Measurements from ENCODE around the gene HOOK2.
"Not testable (repeated sequence)": the region's sequence is repeated elsewhere in the genome, so short reads cannot be mapped to it uniquely, and the experiment has no call there.

Gene HOOK2, protein sequence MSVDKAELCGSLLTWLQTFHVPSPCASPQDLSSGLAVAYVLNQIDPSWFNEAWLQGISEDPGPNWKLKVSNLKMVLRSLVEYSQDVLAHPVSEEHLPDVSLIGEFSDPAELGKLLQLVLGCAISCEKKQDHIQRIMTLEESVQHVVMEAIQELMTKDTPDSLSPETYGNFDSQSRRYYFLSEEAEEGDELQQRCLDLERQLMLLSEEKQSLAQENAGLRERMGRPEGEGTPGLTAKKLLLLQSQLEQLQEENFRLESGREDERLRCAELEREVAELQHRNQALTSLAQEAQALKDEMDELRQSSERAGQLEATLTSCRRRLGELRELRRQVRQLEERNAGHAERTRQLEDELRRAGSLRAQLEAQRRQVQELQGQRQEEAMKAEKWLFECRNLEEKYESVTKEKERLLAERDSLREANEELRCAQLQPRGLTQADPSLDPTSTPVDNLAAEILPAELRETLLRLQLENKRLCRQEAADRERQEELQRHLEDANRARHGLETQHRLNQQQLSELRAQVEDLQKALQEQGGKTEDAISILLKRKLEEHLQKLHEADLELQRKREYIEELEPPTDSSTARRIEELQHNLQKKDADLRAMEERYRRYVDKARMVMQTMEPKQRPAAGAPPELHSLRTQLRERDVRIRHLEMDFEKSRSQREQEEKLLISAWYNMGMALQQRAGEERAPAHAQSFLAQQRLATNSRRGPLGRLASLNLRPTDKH

DNA sequence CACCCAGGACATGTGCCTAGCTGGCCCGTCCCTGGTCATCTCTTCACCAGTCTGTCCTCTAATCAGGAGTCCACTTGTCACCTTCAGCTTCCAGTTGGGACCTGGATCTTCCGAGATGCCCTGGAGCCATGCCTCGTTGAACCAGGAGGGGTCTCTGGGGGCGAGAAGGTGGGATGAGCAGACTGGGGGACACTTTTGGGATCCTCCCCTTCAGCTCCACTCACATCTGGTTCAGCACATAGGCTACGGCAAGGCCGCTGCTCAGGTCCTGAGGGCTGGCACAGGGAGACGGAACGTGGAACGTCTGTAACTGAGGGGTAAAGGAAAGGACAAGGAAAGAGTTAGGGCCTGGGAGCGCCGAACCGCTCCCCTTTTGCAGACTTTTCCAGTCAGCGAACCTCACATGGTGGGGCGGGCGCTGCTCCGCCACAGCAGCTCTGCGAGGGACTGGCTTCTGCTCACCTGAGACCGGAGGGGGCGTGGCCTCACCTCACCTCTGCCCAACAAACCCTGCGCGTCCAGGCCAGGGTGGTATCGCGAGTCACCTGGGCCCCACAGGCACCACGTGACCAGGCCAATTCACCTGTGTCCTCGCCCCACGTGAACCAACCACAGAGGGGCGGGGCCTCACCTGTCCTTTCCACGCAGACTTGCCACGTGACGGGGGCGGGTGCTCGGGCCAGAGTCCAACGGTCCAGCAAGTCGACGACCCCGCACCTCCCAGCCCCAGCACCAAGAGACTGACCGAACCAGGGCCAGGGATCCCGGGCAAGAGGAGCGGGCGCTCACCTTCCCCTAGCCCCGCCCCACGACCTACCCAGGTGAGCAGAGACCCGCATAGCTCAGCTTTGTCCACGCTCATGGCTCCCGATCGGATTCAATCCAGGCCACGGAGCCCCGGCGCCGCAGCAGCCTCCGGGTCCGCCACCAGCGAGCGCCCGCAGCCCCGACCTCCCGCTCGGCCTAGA is at the start of gene HOOK2:
Gene HOOK2 (minus strand): TSS at position 965 of the 968 bp plus-strand sequence. CDS start 103 bp downstream, at position 862.
- no peak within 1 kb of the TSS for H3K27ac ChIP-seq (ENCODE audit: low read length)
- peak within 1 kb of the TSS; percentile 64 to 65 for H3K9ac ChIP-seq (ENCODE audit: low read length in 2 of 2)
- H3K36me3 ChIP-seq (ENCODE audit: control insufficient read depth in 2 of 2, insufficient read depth in 2 of 2, low read length in 2 of 2), result peaks cover 0 to 2% of the 10 kb centered on the region in 2 donors
- peaks cover 36% of the 10 kb centered on the region for H3K4me1 ChIP-seq (ENCODE audit: control insufficient read depth, insufficient read depth, low read length)
- no peaks in the 10 kb centered on the region for H3K27me3 ChIP-seq (ENCODE audit: control insufficient read depth in 1 of 2, insufficient read depth in 2 of 2, low read length in 2 of 2)
- H3K9me3 ChIP-seq (ENCODE audit: control insufficient read depth in 2 of 2, low read length in 2 of 2), result no peaks in the 10 kb centered on the region
- H3K4me3 ChIP-seq (ENCODE audit: low read length in 2 of 2), result peak within 1 kb of the TSS; percentile 73 to 84

DNA sequence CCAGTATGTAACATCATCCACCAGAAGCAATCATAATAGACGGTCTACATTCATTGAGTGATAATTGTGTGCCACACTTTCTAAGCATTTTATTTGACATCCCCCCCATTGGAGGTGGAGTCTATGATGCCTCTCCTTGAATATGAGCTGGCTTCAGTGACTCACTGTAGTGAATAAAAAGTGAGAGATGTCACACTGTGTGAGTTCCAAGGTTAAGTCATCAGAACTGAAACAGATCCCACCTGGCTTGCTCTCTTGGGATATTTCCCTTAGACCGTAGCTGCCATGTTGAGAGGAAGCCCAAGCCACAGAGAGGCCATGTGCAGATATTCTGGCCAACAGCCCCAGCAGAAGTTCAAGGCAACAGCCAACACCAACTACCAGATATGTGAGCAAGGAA is 46.4 kb upstream of the HOOK2 start:
- Histone ChIP-seq H3K9ac (ENCODE audit: low read length in 2 of 2) (no peak overlapping the region), H3K4me3 (ENCODE audit: low read length in 2 of 2) (no peak overlapping the region), H3K27me3 (ENCODE audit: control insufficient read depth in 1 of 2, insufficient read depth in 2 of 2, low read length in 2 of 2) (peaks cover 17 to 18% of the 10 kb centered on the region in 2 donors), H3K36me3 (ENCODE audit: control insufficient read depth in 2 of 2, insufficient read depth in 2 of 2, low read length in 2 of 2) (no peaks in the 10 kb centered on the region), H3K27ac (ENCODE audit: low read length) (no peak overlapping the region), H3K4me1 (ENCODE audit: control insufficient read depth, insufficient read depth, low read length) (no peaks in the 10 kb centered on the region), H3K9me3 (ENCODE audit: control insufficient read depth in 2 of 2, low read length in 2 of 2) (peaks cover 0 to 3% of the 10 kb centered on the region in 2 donors)

DNA sequence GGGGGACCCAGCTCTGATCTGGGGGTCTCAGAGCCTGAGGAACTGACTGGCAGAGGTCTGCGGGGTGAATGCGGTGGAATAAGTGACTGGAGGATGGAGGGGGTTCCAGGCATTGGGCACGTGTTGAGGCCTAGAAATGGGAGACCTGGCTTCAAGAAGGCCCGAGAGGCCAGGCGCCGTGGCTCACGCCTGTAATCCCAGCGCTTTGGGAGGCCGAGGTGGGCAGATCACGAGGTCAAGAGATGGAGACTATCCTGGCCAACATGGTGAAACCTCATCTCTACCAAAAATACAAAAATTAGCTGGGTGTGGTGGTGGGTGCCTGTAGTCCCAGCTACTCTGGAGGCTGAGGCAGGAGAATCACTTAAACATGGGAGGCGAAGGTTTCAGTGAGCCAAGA is 42.5 kb upstream of the HOOK2 start:
- not testable (repeated sequence) for H3K4me1 ChIP-seq (ENCODE audit: control insufficient read depth, insufficient read depth, low read length); H3K4me3 ChIP-seq (ENCODE audit: low read length in 2 of 2); H3K9me3 ChIP-seq (ENCODE audit: control insufficient read depth in 2 of 2, low read length in 2 of 2); H3K27ac ChIP-seq (ENCODE audit: low read length); H3K36me3 ChIP-seq (ENCODE audit: control insufficient read depth in 2 of 2, insufficient read depth in 2 of 2, low read length in 2 of 2); H3K27me3 ChIP-seq (ENCODE audit: control insufficient read depth in 1 of 2, insufficient read depth in 2 of 2, low read length in 2 of 2); H3K9ac ChIP-seq (ENCODE audit: low read length in 2 of 2)

DNA sequence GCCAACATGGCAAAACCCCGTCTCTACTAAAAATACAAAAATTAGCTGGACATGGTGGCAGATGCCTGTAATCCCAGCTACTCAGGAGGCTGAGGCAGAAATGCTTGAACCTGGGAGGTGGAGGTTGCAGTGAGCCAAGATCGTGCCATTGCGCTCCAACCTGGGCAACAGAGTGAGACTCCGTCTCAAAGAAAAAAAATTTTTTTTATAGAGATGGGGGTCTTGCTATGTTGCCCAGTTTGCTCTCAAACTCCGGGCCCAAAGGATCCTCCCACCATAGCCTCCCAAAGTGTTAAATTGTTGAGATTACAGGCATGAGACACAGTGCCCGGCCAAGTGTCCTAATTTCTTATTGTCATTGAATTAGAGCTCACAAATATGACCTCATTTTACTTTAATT is 41.8 kb upstream of the HOOK2 start:
- not testable (repeated sequence) for H3K36me3 ChIP-seq (ENCODE audit: control insufficient read depth in 2 of 2, insufficient read depth in 2 of 2, low read length in 2 of 2)

DNA sequence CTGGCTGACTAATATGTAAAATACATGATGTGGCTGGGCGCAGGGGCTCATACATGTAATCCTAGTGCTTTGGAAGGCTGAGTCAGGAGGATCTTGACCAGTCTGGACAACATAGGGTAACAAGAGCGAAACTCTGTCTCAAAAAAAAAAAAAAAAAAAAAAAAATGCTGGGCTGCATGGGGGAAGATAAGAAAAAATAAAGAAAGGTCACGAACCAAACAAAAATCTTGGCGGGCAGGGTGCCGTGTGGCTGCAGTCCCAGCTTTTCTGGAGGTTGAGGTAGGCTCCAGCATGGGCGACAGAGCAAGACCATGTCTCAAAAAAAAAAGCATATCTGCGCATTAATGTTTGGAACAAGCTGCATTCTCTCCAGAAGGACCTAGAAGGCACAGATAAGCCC is 39.7 kb upstream of the HOOK2 start:
- Histone ChIP-seq H3K27me3 (ENCODE audit: control insufficient read depth in 1 of 2, insufficient read depth in 2 of 2, low read length in 2 of 2) (no peaks in the 10 kb centered on the region), H3K36me3 (ENCODE audit: control insufficient read depth in 2 of 2, insufficient read depth in 2 of 2, low read length in 2 of 2) (peaks cover 0 to 2% of the 10 kb centered on the region in 2 donors), H3K9ac (ENCODE audit: low read length in 2 of 2) (no peak overlapping the region)

More for the DNA sequence above, 41.8 kb upstream of the HOOK2 start:
- H3K4me1 ChIP-seq (ENCODE audit: control insufficient read depth, insufficient read depth, low read length); H3K4me3 ChIP-seq (ENCODE audit: low read length in 2 of 2); H3K27ac ChIP-seq (ENCODE audit: low read length); H3K9ac ChIP-seq (ENCODE audit: low read length in 2 of 2); H3K9me3 ChIP-seq (ENCODE audit: control insufficient read depth in 2 of 2, low read length in 2 of 2); H3K27me3 ChIP-seq (ENCODE audit: control insufficient read depth in 1 of 2, insufficient read depth in 2 of 2, low read length in 2 of 2): not testable (repeated sequence)

DNA sequence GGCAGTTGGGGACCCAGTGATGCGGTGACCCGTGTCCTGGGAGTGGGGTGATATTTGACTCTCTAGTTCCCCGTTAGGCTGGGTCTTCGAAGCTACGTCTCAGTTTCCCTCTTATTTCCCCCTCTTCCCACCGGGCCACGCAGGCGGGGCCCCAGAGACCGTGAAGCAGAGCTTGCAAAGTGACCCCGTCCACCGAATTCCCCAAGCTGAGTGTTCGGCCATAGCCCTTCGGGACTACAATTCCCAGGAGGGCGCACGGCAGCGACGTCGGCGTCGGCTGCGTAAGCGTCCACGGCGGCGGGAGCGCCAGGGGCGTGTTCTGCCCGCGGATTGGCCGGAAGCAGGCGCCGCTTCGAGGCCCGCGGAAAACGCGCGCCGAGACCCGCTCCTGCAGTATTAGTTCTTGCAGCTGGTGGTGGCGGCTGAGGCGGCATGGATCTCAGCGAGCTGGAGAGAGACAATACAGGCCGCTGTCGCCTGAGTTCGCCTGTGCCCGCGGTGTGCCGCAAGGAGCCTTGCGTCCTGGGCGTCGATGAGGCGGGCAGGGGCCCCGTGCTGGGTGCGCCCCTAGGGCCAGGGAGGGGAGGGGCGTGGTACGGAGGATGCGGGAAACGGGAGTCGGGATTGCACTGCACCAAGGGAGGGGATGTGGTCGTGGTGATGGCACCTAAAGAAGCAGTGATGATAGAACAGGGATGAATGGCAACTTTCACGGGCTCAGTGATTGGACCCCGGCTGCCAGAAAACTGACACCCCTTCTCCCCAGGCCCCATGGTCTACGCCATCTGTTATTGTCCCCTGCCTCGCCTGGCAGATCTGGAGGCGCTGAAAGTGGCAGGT is 31.1 kb upstream of the HOOK2 start, which contains the start of gene RNASEH2A:
Gene RNASEH2A (plus strand): TSS at position 343 of the 840 bp plus-strand sequence. CDS start 90 bp downstream, at position 433.
- H3K27me3 ChIP-seq (ENCODE audit: control insufficient read depth in 1 of 2, insufficient read depth in 2 of 2, low read length in 2 of 2), result no peaks in the 10 kb centered on the region
- peak within 1 kb of the TSS; percentile 75 to 83 for H3K9ac ChIP-seq (ENCODE audit: low read length in 2 of 2)
- H3K36me3 ChIP-seq (ENCODE audit: control insufficient read depth in 2 of 2, insufficient read depth in 2 of 2, low read length in 2 of 2), result no peaks in the 10 kb centered on the region
- peak within 1 kb of the TSS; percentile 70 to 86 for H3K4me3 ChIP-seq (ENCODE audit: low read length in 2 of 2)
- H3K4me1 ChIP-seq (ENCODE audit: control insufficient read depth, insufficient read depth, low read length), result peaks cover 21% of the 10 kb centered on the region
- H3K27ac ChIP-seq (ENCODE audit: low read length), result peak within 1 kb of the TSS; percentile 11
- no peaks in the 10 kb centered on the region for H3K9me3 ChIP-seq (ENCODE audit: control insufficient read depth in 2 of 2, low read length in 2 of 2)

More for the DNA sequence above, 39.7 kb upstream of the HOOK2 start:
- Histone ChIP-seq H3K4me3 (ENCODE audit: low read length in 2 of 2) (no peak overlapping the region), H3K4me1 (ENCODE audit: control insufficient read depth, insufficient read depth, low read length) (no peaks in the 10 kb centered on the region), H3K27ac (ENCODE audit: low read length) (no peak overlapping the region), H3K9me3 (ENCODE audit: control insufficient read depth in 2 of 2, low read length in 2 of 2) (no peaks in the 10 kb centered on the region)

DNA sequence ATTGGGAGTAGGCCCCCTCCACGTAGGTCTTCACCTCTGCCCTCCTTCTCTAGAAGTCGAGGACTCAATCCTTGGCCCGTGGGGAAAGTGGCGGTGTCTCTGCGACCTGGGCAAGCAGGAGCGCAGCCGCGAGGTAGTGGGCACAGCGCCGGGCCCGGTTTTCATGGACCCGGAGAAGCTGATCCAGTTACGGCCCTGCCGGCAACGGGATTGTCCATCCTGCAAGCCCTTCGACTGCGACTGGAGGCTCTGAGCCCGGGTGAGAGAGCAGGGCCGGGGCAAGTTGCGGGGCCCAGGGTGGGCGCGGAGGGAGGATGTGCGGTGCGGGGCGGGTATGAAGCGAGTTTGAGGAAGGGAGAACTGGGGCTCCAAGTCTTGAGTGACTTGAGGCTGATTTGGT is 28.7 kb upstream of the HOOK2 start:
- H3K27ac ChIP-seq (ENCODE audit: low read length), result no peak overlapping the region
- no peak overlapping the region for H3K4me3 ChIP-seq (ENCODE audit: low read length in 2 of 2)
- peaks cover 13 to 14% of the 10 kb centered on the region in 2 donors for H3K36me3 ChIP-seq (ENCODE audit: control insufficient read depth in 2 of 2, insufficient read depth in 2 of 2, low read length in 2 of 2)
- H3K27me3 ChIP-seq (ENCODE audit: control insufficient read depth in 1 of 2, insufficient read depth in 2 of 2, low read length in 2 of 2), result no peaks in the 10 kb centered on the region
- H3K9ac ChIP-seq (ENCODE audit: low read length in 2 of 2), result no peak overlapping the region
- peaks cover 36% of the 10 kb centered on the region for H3K4me1 ChIP-seq (ENCODE audit: control insufficient read depth, insufficient read depth, low read length)
- H3K9me3 ChIP-seq (ENCODE audit: control insufficient read depth in 2 of 2, low read length in 2 of 2), result no peaks in the 10 kb centered on the region

DNA sequence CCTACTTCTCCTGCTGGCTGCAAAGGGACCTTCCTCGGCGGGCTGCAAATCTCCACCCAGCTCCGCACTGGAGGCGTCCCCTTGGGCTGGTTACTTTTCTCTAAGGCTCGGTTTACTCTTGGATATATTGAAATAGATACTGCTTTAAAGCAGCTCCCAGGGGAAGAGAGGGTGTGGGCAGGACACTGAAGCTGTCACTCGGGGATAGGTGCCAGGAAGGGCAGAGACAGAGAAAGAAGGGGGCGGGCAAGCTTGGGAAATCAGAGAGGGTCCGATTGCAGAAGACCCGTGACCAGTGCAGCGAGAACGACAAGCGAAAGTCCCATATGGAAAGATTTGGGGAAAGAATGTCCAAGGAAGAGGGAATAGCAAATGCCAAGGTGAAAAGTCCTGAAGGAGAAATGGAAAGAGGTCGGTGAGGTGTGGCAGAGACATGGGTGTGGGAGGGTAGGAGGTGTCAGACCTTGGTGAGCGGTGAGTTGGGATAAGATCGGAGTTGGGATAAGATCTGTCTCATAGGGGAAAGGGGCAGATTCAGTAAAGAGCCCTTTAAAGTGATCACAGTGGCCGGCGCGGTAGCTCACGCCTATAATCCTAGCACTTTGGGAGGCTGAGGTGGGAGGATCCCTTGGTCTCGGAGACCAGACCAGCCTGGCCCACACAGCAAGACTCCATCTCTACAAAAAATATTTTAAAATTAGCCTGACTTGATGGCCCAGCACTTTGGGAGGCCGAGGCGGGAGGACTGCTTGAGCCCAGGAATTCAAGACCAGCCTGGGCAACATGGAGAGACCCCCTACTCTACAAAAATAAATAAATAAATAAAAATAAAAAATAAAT is 27.1 kb upstream of the HOOK2 start:
- Histone ChIP-seq H3K4me1 (ENCODE audit: control insufficient read depth, insufficient read depth, low read length) (peaks cover 36% of the 10 kb centered on the region), H3K27me3 (ENCODE audit: control insufficient read depth in 1 of 2, insufficient read depth in 2 of 2, low read length in 2 of 2) (no peaks in the 10 kb centered on the region), H3K36me3 (ENCODE audit: control insufficient read depth in 2 of 2, insufficient read depth in 2 of 2, low read length in 2 of 2) (peaks cover 13 to 14% of the 10 kb centered on the region in 2 donors), H3K9ac (ENCODE audit: low read length in 2 of 2) (peak overlapping the region; percentile 62 to 69), H3K27ac (ENCODE audit: low read length) (no peak overlapping the region), H3K9me3 (ENCODE audit: control insufficient read depth in 2 of 2, low read length in 2 of 2) (no peaks in the 10 kb centered on the region), H3K4me3 (ENCODE audit: low read length in 2 of 2) (peak overlapping the region; percentile 77 to 97)
